K562 (cell line): ENCODE measurements around the gene HPCAL1. TPM values are rescaled to one million over a fixed set of nuclear protein-coding genes. Genes with fewer than 3 reads are reported as not detected.

ENCODE experiments used
- ATAC-seq: fragments of 200-7000 bp; cut with Tn5 transposase; 3 replicates; pipeline ENCODE4 v1.9.1; 2020; ENCODE audit warnings: moderate library complexity
- BruUV-seq: library from RNA; stranded (reverse); fragments of 400-500 nt; replicated peaks from 2 replicates; lab custom pipeline; 2021; lab: Mats Ljungman, UMichigan
- CTCF ChIA-PET: fragments of 300-600 bp; formaldehyde crosslinking; extraction: SDS; loops from one replicate; lab custom pipeline; 2021; ENCODE audit warnings: low intra/inter-chr PET ratio; lab: Yijun Ruan, JAX
- POLR2A ChIA-PET: fragments of 300-600, 350-650 bp; sonication (Branson Sonifier 250); formaldehyde crosslinking; extraction: SDS; loops from one replicate; lab custom pipeline; 2021; ENCODE audit warnings: antibody characterized with exemption, inconsistent platforms; lab: Yijun Ruan, JAX
- DNase-seq, 4 experiments: peaks; one replicate each; pipeline versions ENCODE4 v3.0.0 to v3.0.0-alpha.2; 2011 to 2018; ENCODE audit warnings: low spot score in 3 of 4, mixed read lengths in 3 of 4; ENCODE audit errors: extremely low read depth in 1 of 4
- FAIRE-seq: peaks from 2 replicates; lab custom pipeline; 2011; peaks lifted over from hg19 to GRCh38; lab: Jason Lieb, UNC
- H2AFZ ChIP-seq: 2 replicates; pipeline ENCODE4 v1.6.0; 2011; ENCODE audit warnings: low read depth, low read length, control low read depth, inconsistent platforms
- H3K27ac ChIP-seq: fragments of 200-600 bp; 3 replicates; pipeline ENCODE4 v1.8.0; 2011; ENCODE audit warnings: low read depth, mild to moderate bottlenecking, control low read depth, inconsistent platforms, low read length, moderate library complexity, mixed read lengths; ENCODE audit errors: extremely low read depth
- H3K27me3 ChIP-seq, 2 experiments: fragments of 300-600 bp in 1 of 2; 2 replicates in 1 of 2; 3 replicates in 1 of 2; pipeline versions ENCODE4 v1.6.0 to v1.8.0; 2011; ENCODE audit warnings: inconsistent platforms in 2 of 2, low read length in 2 of 2, mild to moderate bottlenecking in 1 of 2, mixed read lengths in 1 of 2, moderate library complexity in 1 of 2; ENCODE audit not compliant: control insufficient read depth in 2 of 2, insufficient read depth in 2 of 2
- H3K36me3 ChIP-seq: fragments of 300-600 bp; 3 replicates; pipeline ENCODE4 v1.8.0; 2011; ENCODE audit warnings: mild to moderate bottlenecking, low read length, inconsistent platforms; ENCODE audit not compliant: control insufficient read depth, insufficient read depth
- H3K4me1 ChIP-seq, 2 experiments: fragments of 200-600 bp in 1 of 2; replicated peaks in 1 of 2; 2 replicates in 1 of 2; 3 replicates in 1 of 2; pipeline versions ENCODE4 v1.5.1 to v1.8.0; 2011; ENCODE audit warnings: inconsistent platforms in 2 of 2, low read length in 2 of 2, mild to moderate bottlenecking in 1 of 2, mixed read lengths in 1 of 2, moderate library complexity in 1 of 2; ENCODE audit not compliant: control insufficient read depth in 2 of 2, insufficient read depth in 2 of 2
- H3K4me2 ChIP-seq: 2 replicates; pipeline ENCODE4 v1.6.1; 2011; ENCODE audit warnings: low read length, control low read depth, inconsistent platforms, mixed read lengths; ENCODE audit not compliant: insufficient read depth
- H3K4me3 ChIP-seq: fragments of 200-600 bp; sonication (generic), shearing (Covaris generic); 2 replicates; pipeline ENCODE4 v1.5.1; 2016; ENCODE audit warnings: control low read depth, inconsistent platforms
- H3K79me2 ChIP-seq: fragments of 200-600 bp; 3 replicates; pipeline ENCODE4 v1.8.0; 2011; ENCODE audit warnings: low read length, inconsistent platforms; ENCODE audit not compliant: control insufficient read depth, insufficient read depth
- H3K9ac ChIP-seq, 2 experiments: 2 replicates each; pipeline versions ENCODE4 v1.6.0 to v1.6.1; 2011; ENCODE audit warnings: low read depth in 2 of 2, low read length in 2 of 2, control low read depth in 1 of 2, inconsistent platforms in 1 of 2, mild to moderate bottlenecking in 1 of 2, mixed read lengths in 1 of 2; ENCODE audit not compliant: insufficient read depth in 1 of 2
- H3K9me1 ChIP-seq: one replicate; pipeline ENCODE4 v1.6.0; 2011; ENCODE audit warnings: inconsistent platforms, mild to moderate bottlenecking, low read length, moderate library complexity; ENCODE audit not compliant: control insufficient read depth, insufficient read depth
- H3K9me3 ChIP-seq: replicated peaks from 2 replicates; pipeline ENCODE4 v1.5.1; 2011; ENCODE audit warnings: low read depth, low read length, inconsistent platforms; ENCODE audit not compliant: control insufficient read depth, insufficient read depth
- H4K20me1 ChIP-seq: replicated peaks from 2 replicates; pipeline ENCODE4 v1.6.1; 2011; ENCODE audit warnings: low read length, inconsistent platforms, mixed read lengths; ENCODE audit not compliant: control insufficient read depth, insufficient read depth
- CREB1 ChIP-seq, 2 experiments: sonication (generic) in 1 of 2; formaldehyde crosslinking in 1 of 2; IDR thresholded peaks; 2 replicates each; pipeline versions ENCODE4 v1.6.1 to v1.8.0; 2012 to 2022; ENCODE audit warnings: inconsistent platforms in 1 of 2, mild to moderate bottlenecking in 1 of 2, missing genetic modification reagents in 1 of 2, moderate library complexity in 1 of 2
- ETV5 ChIP-seq: sonication (generic); formaldehyde crosslinking; IDR thresholded peaks from 2 replicates; pipeline ENCODE4 v1.4.0; 2020; ENCODE audit warnings: low read depth, mild to moderate bottlenecking, missing genetic modification reagents
- IRF2 ChIP-seq: sonication (generic); formaldehyde crosslinking; IDR thresholded peaks from 2 replicates; pipeline ENCODE4 v1.8.1; 2022; ENCODE audit warnings: mild to moderate bottlenecking, missing genetic modification reagents
- KHSRP ChIP-seq: fragments of 450-650 bp; IDR thresholded peaks from 2 replicates; pipeline ENCODE4 v1.6.1; 2017
- POLR3A ChIP-seq: IDR thresholded peaks from 2 replicates; pipeline ENCODE4 v1.6.1; 2011; ENCODE audit warnings: borderline replicate concordance, mild to moderate bottlenecking, moderate library complexity; ENCODE audit not compliant: insufficient read length, insufficient read depth; ENCODE audit errors: extremely low read depth
- ZNF384 ChIP-seq: IDR thresholded peaks from 2 replicates; pipeline ENCODE4 v1.6.1; 2012; ENCODE audit warnings: low read depth, low read length, improper control_type of control experiment
- ZNF644 ChIP-seq: fragments of 200-800 bp; sonication (Bioruptor generic); IDR thresholded peaks from 2 replicates; pipeline ENCODE4 v1.6.1; 2016; ENCODE audit warnings: low read depth, missing genetic modification characterization, missing compliant biosample characterization
- WGBS: fragments of 100-300 bp; shearing (Covaris generic); methylation state at CpG from one replicate; pipeline ENCODE4 v1.1.6; 2016; ENCODE audit warnings: low coverage, mixed read lengths; ENCODE audit not compliant: insufficient coverage; ENCODE audit errors: missing lambda C conversion rate; 5-methylcytosine and 5-hydroxymethylcytosine counted together
- in situ Hi-C: fragments of 300-500 bp; cut with MboI; formaldehyde crosslinking; loops from 4 replicates; pipeline ENCODE4 v1.15.0; 2018; ENCODE audit warnings: inconsistent platforms, mixed read lengths
- intact Hi-C: fragments of 100-400 bp; cut with micrococcal nuclease; formaldehyde crosslinking; loops from 2 replicates; pipeline ENCODE4 v1.14.2; 2022
- polyA plus RNA-seq, 8 experiments: library from polyadenylated mRNA; depleted of rRNA in 4 of 8; stranded (reverse) in 5 of 8; unstranded in 3 of 8; fragments of >200 nt; fragmentation: Nextera tagmentation in 2 of 8; fragmentation: Illumina TruSeq in 1 of 8; extraction: Ambion mirVana in 2 of 8; extraction: Trizol in 1 of 8; gene quantifications; 2 replicates each; pipeline versions ENCODE4 v1.2.1 to v1.2.3, GENCODE V29; 2011 to 2014; ENCODE audit warnings: inconsistent platforms in 1 of 8, missing spikeins in 1 of 8
- total RNA-seq, 7 experiments: library from RNA; depleted of rRNA in 6 of 7; stranded (reverse); fragments of >200 nt in 6 of 7; fragmentation: Illumina TruSeq in 2 of 7; extraction: Trizol in 2 of 7; gene quantifications; 2 replicates each; pipeline versions ENCODE4 v1.2.1 to v1.2.3, GENCODE V29; 2011 to 2021; ENCODE audit warnings: low replicate concordance in 1 of 7

Gene HPCAL1
- total and polyA plus RNA-seq, 9 of the 15 experiments (the other 6 are each of a cell fraction or from before 2014, with no cell fraction given): 2.7 to 65.5 (median 23.9) TPM

GRCh38 chr2:10451819-10452218 is 149.1 kb downstream of the HPCAL1 start:
- CTCF ChIA-PET: no interaction called here
- Histone ChIP-seq H3K9me1 (no peaks in the 10 kb centered on the region), H3K9me3 (no peaks in the 10 kb centered on the region), H2AFZ (no peak overlapping the region), H3K9ac (no peak overlapping the region; a peak in 1 of 4 replicates), H3K79me2 (peaks cover 27% of the 10 kb centered on the region), H3K4me2 (no peak overlapping the region), H3K4me1 (peaks cover 10 to 29% of the 10 kb centered on the region in 2 experiments; a peak in 4 of 5 replicates), H3K27me3 (peaks cover 7 to 16% of the 10 kb centered on the region in 2 experiments; a peak in 2 of 5 replicates), H3K4me3 (no peak overlapping the region), H3K27ac (no peak overlapping the region), H4K20me1 (peaks cover 7% of the 10 kb centered on the region), H3K36me3 (0 out of 3 replicates have a peak, but pooled peaks cover 4% of the 10 kb centered on the region)
- FAIRE-seq: no peak
- no peak for DNase-seq
- POLR2A ChIA-PET: interaction anchor here (0.6 to 7.0 kb wide), 2 partner anchors 9 to 546 kb away, joined by 3 to 54 read pairs; no protein-coding TSS in a partner anchor
- intact Hi-C loops: no loop called here
- in situ Hi-C loops: no loop called here
- WGBS: 47% methylated on average over 6 of the region's 6 CpGs
- no peak for TF ChIP-seq CREB1 (IDR thresholded peaks at IDR 0.05)
- no peak for TF ChIP-seq CREB1 (CRISPR knock-in tag; IDR thresholded peaks at IDR 0.05)
- no peak for TF ChIP-seq ZNF644 (tag)
- no peak for TF ChIP-seq IRF2 (CRISPR knock-in tag)
- no peak for ATAC-seq
- no TSS peak for BruUV-seq

- FAIRE-seq: no peak
These were observed 149.6 kb downstream of the HPCAL1 start for GRCh38 chr2:10452312-10452711.

More at GRCh38 chr2:10452312-10452711, 149.6 kb downstream of the HPCAL1 start:
- intact Hi-C loops (no loop called here), in situ Hi-C loops (no loop called here)
- Histone ChIP-seq H3K79me2 (peaks cover 22% of the 10 kb centered on the region), H2AFZ (no peak overlapping the region), H3K9ac (no peak overlapping the region; a peak in 1 of 4 replicates), H3K9me3 (no peaks in the 10 kb centered on the region), H3K4me2 (no peak overlapping the region), H3K4me1 (peaks cover 10 to 29% of the 10 kb centered on the region in 2 experiments; a peak in 4 of 5 replicates), H4K20me1 (0 out of 2 replicates have a peak, but pooled peaks cover 2% of the 10 kb centered on the region), H3K27ac (no peak overlapping the region), H3K27me3 (peaks cover 8 to 16% of the 10 kb centered on the region in 2 experiments; a peak in 2 of 5 replicates), H3K36me3 (0 out of 3 replicates have a peak, but pooled peaks cover under 1% of the 10 kb centered on the region), H3K9me1 (no peaks in the 10 kb centered on the region), H3K4me3 (no peak overlapping the region)
- BruUV-seq: no TSS peak
- TF ChIP-seq ZNF384: no peak
- TF ChIP-seq KHSRP: no peak
- TF ChIP-seq POLR3A: no peak
- no peak for TF ChIP-seq ETV5 (CRISPR knock-in tag)
- CTCF ChIA-PET: no interaction called here
- ATAC-seq: no peak
- no peak for DNase-seq
- POLR2A ChIA-PET: interaction anchor here (0.6 to 7.0 kb wide), 3 partner anchors 9 to 546 kb away, joined by 3 to 54 read pairs (median 6); no protein-coding TSS in a partner anchor
- 47% methylated on average over 3 of the region's 3 CpGs for WGBS
